Measurements from ENCODE around the gene MYO10. TPM values are rescaled to one million over a fixed set of nuclear protein-coding genes. Genes with fewer than 3 reads are reported as not detected.

Gene MYO10
- total RNA-seq, 1 donor from 2014 or later, result 56.7 TPM

DNA sequence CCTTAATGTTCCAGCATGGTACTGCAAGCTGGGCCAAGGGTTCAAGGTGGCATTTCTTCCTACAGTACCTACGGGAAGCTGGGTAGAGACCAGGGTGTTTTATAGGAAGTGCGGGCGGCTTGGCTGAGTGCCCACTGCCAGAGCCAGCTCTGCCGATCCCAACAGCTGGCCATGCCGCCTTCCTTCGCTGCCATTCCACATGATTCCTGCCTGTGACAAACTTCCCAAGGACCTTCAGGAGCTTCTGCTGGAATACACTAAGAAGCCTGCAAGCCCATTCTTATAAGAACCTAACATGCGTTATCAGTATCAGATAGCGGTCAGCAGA, 22.0 kb downstream of the MYO10 start:
- TF ChIP-seq, protein P1, sequence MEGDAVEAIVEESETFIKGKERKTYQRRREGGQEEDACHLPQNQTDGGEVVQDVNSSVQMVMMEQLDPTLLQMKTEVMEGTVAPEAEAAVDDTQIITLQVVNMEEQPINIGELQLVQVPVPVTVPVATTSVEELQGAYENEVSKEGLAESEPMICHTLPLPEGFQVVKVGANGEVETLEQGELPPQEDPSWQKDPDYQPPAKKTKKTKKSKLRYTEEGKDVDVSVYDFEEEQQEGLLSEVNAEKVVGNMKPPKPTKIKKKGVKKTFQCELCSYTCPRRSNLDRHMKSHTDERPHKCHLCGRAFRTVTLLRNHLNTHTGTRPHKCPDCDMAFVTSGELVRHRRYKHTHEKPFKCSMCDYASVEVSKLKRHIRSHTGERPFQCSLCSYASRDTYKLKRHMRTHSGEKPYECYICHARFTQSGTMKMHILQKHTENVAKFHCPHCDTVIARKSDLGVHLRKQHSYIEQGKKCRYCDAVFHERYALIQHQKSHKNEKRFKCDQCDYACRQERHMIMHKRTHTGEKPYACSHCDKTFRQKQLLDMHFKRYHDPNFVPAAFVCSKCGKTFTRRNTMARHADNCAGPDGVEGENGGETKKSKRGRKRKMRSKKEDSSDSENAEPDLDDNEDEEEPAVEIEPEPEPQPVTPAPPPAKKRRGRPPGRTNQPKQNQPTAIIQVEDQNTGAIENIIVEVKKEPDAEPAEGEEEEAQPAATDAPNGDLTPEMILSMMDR (IDR thresholded peaks at IDR 0.05; ENCODE audit: unreplicated experiment), result no peak
- no peak overlapping the region for H3K4me3 Mint-ChIP-seq
- no peak overlapping the region for H3K27ac Mint-ChIP-seq
- H3K36me3 Mint-ChIP-seq, result peaks cover 6% of the 10 kb centered on the region
- peaks cover 27% of the 10 kb centered on the region for H3K4me1 Mint-ChIP-seq
- H3K27me3 Mint-ChIP-seq (ENCODE audit: low read depth), result no peaks in the 10 kb centered on the region
- DNase-seq (ENCODE audit: low spot score in 2 of 2, unreplicated experiment in 2 of 2), result no peak
- no peaks in the 10 kb centered on the region for H3K9me3 Mint-ChIP-seq

DNA sequence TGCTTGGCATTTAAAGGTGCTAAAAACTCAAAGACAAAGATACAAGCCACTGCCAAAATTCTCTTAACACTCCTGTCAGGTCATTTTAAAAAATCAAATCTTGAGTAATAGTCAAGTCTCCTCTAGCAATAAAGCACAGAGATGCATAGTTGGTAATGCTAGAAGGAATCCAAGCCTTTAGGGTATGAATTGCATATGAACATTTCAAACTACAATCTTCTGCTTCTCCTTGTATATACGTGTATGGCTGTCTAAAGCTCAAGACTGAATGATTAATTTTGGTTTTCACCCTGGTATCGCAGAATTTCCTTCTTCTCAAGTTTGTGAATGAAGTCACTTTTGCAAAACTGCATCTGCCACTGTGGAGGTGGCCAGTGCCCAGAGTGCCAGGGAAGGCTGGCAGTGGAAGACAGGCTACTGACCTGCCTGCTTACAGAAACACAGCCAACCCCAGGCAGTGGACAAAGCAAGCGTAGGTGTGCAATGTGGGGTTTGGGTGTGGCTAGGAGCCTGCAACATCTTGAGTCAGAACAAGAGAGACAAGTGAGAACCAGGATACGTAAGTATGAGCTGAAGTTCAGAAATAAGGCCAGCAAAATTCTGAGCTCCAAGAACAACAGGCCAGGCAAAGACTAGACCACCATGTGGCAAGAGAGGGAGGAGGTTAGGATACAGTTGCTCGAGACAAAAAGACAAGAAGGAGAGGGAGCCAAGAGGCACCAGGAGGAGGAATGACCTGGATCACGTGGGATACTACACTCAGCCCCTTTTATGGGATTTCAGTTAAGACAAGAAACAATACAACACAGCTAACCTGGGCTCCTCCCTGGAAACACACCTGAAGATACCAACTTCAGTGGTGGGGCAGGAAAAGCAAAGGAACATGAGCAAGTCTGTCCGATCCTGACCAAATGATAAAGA, 22.6 kb downstream of the MYO10 start:
- Mint-ChIP-seq H3K27ac (peak overlapping the region; percentile 54), H3K4me3 (no peak overlapping the region), H3K36me3 (peaks cover 9% of the 10 kb centered on the region), H3K4me1 (peaks cover 31% of the 10 kb centered on the region), H3K27me3 (ENCODE audit: low read depth) (no peaks in the 10 kb centered on the region), H3K9me3 (no peaks in the 10 kb centered on the region)
- TF ChIP-seq, protein P1 (IDR thresholded peaks at IDR 0.05; ENCODE audit: unreplicated experiment), result no peak
- no peak for DNase-seq (ENCODE audit: low spot score in 2 of 2, unreplicated experiment in 2 of 2)

GRCh38 chr5:16912080-16912479, 24.0 kb downstream of the MYO10 start:
- Mint-ChIP-seq H3K36me3 (peaks cover 9% of the 10 kb centered on the region), H3K4me1 (peaks cover 27% of the 10 kb centered on the region), H3K9me3 (no peaks in the 10 kb centered on the region), H3K27me3 (ENCODE audit: low read depth) (no peaks in the 10 kb centered on the region), H3K4me3 (no peak overlapping the region), H3K27ac (no peak overlapping the region)
- DNase-seq (ENCODE audit: low spot score in 2 of 2, unreplicated experiment in 2 of 2), result no peak
- TF ChIP-seq, protein P1 (IDR thresholded peaks at IDR 0.05; ENCODE audit: unreplicated experiment), result no peak

GRCh38 chr5:16909464-16909863, 26.6 kb downstream of the MYO10 start:
- Mint-ChIP-seq H3K27ac (no peak overlapping the region), H3K4me3 (no peak overlapping the region), H3K27me3 (ENCODE audit: low read depth) (no peaks in the 10 kb centered on the region), H3K4me1 (peaks cover 27% of the 10 kb centered on the region), H3K9me3 (no peaks in the 10 kb centered on the region), H3K36me3 (peaks cover 4% of the 10 kb centered on the region)
- DNase-seq (ENCODE audit: low spot score in 2 of 2, unreplicated experiment in 2 of 2), result no peak
- TF ChIP-seq, protein P1 (IDR thresholded peaks at IDR 0.05; ENCODE audit: unreplicated experiment), result no peak

DNA sequence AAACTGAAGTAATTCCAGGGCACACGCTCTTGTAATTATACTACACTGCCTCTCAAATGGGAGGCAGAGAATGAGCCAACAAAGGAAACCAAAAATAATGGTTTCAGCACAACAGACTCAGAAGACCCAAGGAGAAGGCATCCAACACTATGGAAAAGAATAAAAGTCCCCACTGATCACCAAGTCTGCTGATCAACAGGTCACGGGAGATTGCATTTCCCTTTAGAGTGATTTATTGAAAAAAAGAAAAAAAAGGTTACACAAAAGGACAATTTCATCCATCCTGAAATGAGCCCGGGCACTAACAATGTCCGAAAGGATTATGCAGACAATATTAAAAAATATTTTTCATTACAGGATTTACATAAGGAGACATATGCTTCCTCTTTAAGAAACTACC, 28.8 kb downstream of the MYO10 start:
- no peaks in the 10 kb centered on the region for H3K9me3 Mint-ChIP-seq
- no peak overlapping the region for H3K27ac Mint-ChIP-seq
- H3K4me1 Mint-ChIP-seq, result peaks cover 19% of the 10 kb centered on the region
- H3K4me3 Mint-ChIP-seq, result no peak overlapping the region
- TF ChIP-seq, protein P1 (IDR thresholded peaks at IDR 0.05; ENCODE audit: unreplicated experiment), result no peak
- DNase-seq (ENCODE audit: low spot score in 2 of 2, unreplicated experiment in 2 of 2), result no peak
- H3K27me3 Mint-ChIP-seq (ENCODE audit: low read depth), result no peaks in the 10 kb centered on the region
- H3K36me3 Mint-ChIP-seq, result peaks cover 4% of the 10 kb centered on the region
